NCI-H1048 (cell line): ENCODE measurements around the gene MACROD2.

Source experiments
- DNase-seq: peaks from one replicate; lab custom pipeline; 2025; lab: John Stamatoyannopoulos, UW

The MACROD2 gene

GRCh38 chr20:14711652-14712051 is 716.3 kb downstream of the MACROD2 start:
- DNase-seq = no peak

GRCh38 chr20:14712302-14712739 is 717.0 kb downstream of the MACROD2 start:
- DNase-seq = no peak

- no peak for DNase-seq
Observed at GRCh38 chr20:14715400-14715799, 720.1 kb downstream of the MACROD2 start.

GRCh38 chr20:14716351-14716801 is 721.1 kb downstream of the MACROD2 start:
- no peak for DNase-seq

GRCh38 chr20:14717134-14717999 is 722.1 kb downstream of the MACROD2 start:
- DNase-seq = no peak

- DNase-seq = no peak
Observed at GRCh38 chr20:14720251-14720650, 724.9 kb downstream of the MACROD2 start.

GRCh38 chr20:14721926-14722452 is 726.7 kb downstream of the MACROD2 start:
- DNase-seq = no peak

- no peak for DNase-seq
Observed at GRCh38 chr20:14723614-14724013, 728.3 kb downstream of the MACROD2 start.

- DNase-seq = no peak
Observed at GRCh38 chr20:14724036-14724435, 728.7 kb downstream of the MACROD2 start.

- no peak for DNase-seq
Observed at GRCh38 chr20:14724468-14724867, 729.2 kb downstream of the MACROD2 start.

- DNase-seq = no peak
Observed at GRCh38 chr20:14726591-14726990, 731.3 kb downstream of the MACROD2 start.

GRCh38 chr20:14727485-14728150 is 732.3 kb downstream of the MACROD2 start:
- no peak for DNase-seq

- DNase-seq = no peak
Observed at GRCh38 chr20:14729390-14729789, 734.1 kb downstream of the MACROD2 start.

GRCh38 chr20:14732343-14732742 is 737.0 kb downstream of the MACROD2 start:
- no peak for DNase-seq

- DNase-seq = no peak
Observed at GRCh38 chr20:14732996-14733395, 737.7 kb downstream of the MACROD2 start.

- DNase-seq = no peak
Observed at GRCh38 chr20:14740380-14740779, 745.1 kb downstream of the MACROD2 start.

GRCh38 chr20:14741616-14742015 is 746.3 kb downstream of the MACROD2 start:
- no peak for DNase-seq

GRCh38 chr20:14744723-14745122 is 749.4 kb downstream of the MACROD2 start:
- no peak for DNase-seq

- no peak for DNase-seq
Observed at GRCh38 chr20:14745830-14746229, 750.5 kb downstream of the MACROD2 start.

- no peak for DNase-seq
Observed at GRCh38 chr20:14751191-14751590, 755.9 kb downstream of the MACROD2 start.

GRCh38 chr20:14757728-14758127 is 762.4 kb downstream of the MACROD2 start:
- DNase-seq = no peak

- no peak for DNase-seq
Observed at GRCh38 chr20:14758356-14758755, 763.0 kb downstream of the MACROD2 start.

GRCh38 chr20:14759979-14760378 is 764.7 kb downstream of the MACROD2 start:
- no peak for DNase-seq
